Activated CD8-positive, alpha-beta T cell treated with anti-CD3 and anti-CD28 coated beads, Interleukin-2, amount 10 ng/mL, durations not matched to agents 7 days and 5 days (primary cell): ENCODE results near the gene VEGFA. TPM values are rescaled to one million over a fixed set of nuclear protein-coding genes. Genes with fewer than 3 reads are reported as not detected.

ENCODE experiments used
- ATAC-seq: fragments of 150-1000 bp; cut with Tn5 transposase; one replicate; pipeline ENCODE4 v1.10.0; 2021; ENCODE audit warnings: moderate library complexity
- CTCF ChIA-PET: fragments of 350-600 bp; sonication (Branson Sonifier 250); formaldehyde crosslinking; loops from one replicate; lab custom pipeline; 2021; ENCODE audit warnings: antibody characterized with exemption; lab: Charles Lee
- POLR2A ChIA-PET: fragments of 350-600 bp; sonication (Branson Sonifier 250); formaldehyde crosslinking; loops from one replicate; lab custom pipeline; 2021; ENCODE audit warnings: antibody characterized with exemption; lab: Charles Lee
- DNase-seq: peaks from one replicate; pipeline ENCODE4 v3.0.0-alpha.2; 2020
- H3K27ac Mint-ChIP-seq: one replicate; pipeline ENCODE4 v1.8.0; 2021; ENCODE audit warnings: mild to moderate bottlenecking, mixed read lengths
- H3K27me3 Mint-ChIP-seq: one replicate; pipeline ENCODE4 v1.8.0; 2021; ENCODE audit warnings: low read depth, mixed read lengths
- H3K36me3 Mint-ChIP-seq: one replicate; pipeline ENCODE4 v1.8.0; 2021; ENCODE audit warnings: low read depth, mixed read lengths
- H3K4me1 Mint-ChIP-seq: one replicate; pipeline ENCODE4 v1.8.0; 2021; ENCODE audit warnings: low read depth, mixed read lengths
- H3K4me3 Mint-ChIP-seq: one replicate; pipeline ENCODE4 v1.8.0; 2021; ENCODE audit warnings: mild to moderate bottlenecking, mixed read lengths
- H3K9me3 Mint-ChIP-seq: one replicate; pipeline ENCODE4 v1.8.0; 2022; ENCODE audit warnings: mixed read lengths; ENCODE audit not compliant: insufficient read depth
- total RNA-seq, 2 experiments: library from RNA; stranded (reverse); gene quantifications; one replicate each; pipeline ENCODE4 v1.2.3, GENCODE V29; 2021

VEGFA gene
- total RNA-seq, 2 experiments from 2014 or later, result 37.9 to 39.3 TPM

- Mint-ChIP-seq H3K27me3 (no peaks in the 10 kb centered on the region), H3K36me3 (no peaks in the 10 kb centered on the region), H3K9me3 (no peaks in the 10 kb centered on the region), H3K4me3 (no peak overlapping the region), H3K4me1 (peaks cover 1% of the 10 kb centered on the region), H3K27ac (no peak overlapping the region)
- POLR2A ChIA-PET, result no interaction called here
- CTCF ChIA-PET, result no interaction called here
- ATAC-seq (no peak), DNase-seq (no peak)
Measured at GRCh38 chr6:43791745-43792422, 21.9 kb downstream of the VEGFA start.

DNA sequence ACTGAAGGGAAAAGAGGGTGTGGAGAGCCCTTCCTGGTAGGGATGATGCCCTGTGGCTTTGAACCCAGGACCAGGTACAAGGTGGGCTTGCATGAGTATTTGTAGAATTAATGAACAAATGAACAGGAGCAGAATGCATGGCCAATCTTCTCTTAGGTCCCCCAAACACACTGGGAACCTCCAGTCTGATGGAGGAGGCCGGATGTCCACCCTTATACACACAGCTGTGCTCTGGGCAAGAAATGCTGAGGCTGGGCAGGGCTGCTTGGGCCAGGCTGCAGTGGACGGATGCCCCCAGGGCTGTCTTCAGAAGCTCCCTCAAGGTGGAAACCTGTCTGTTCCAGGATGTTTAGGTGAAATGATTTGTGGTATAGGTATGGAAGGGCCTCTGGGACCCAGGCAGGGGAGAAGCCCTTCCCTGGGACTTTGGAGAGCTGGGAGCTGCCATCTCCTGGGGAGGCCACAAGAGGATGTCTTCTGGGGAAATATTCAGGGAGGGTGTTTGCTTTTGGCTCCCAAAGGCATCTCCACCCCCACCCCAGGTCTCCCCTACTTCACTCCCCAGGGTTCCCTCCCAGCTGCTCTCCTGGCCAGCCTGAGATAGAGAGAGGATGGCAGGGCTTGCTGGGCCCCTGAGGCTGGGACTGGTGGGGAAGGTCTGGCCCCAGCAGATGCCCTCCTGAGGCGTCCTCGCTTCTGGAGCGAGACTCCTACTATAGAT, 23.3 kb downstream of the VEGFA start:
- Mint-ChIP-seq H3K9me3 (no peaks in the 10 kb centered on the region), H3K36me3 (no peaks in the 10 kb centered on the region), H3K4me3 (no peak overlapping the region), H3K27ac (no peak overlapping the region), H3K27me3 (no peaks in the 10 kb centered on the region), H3K4me1 (peaks cover 4% of the 10 kb centered on the region)
- ChIA-PET CTCF (interaction anchor here (0.9 kb wide), 1 partner anchor 281 kb away, joined by 3 read pairs; no protein-coding TSS in a partner anchor), POLR2A (no interaction called here)
- ATAC-seq (no peak), DNase-seq (no peak)

DNA sequence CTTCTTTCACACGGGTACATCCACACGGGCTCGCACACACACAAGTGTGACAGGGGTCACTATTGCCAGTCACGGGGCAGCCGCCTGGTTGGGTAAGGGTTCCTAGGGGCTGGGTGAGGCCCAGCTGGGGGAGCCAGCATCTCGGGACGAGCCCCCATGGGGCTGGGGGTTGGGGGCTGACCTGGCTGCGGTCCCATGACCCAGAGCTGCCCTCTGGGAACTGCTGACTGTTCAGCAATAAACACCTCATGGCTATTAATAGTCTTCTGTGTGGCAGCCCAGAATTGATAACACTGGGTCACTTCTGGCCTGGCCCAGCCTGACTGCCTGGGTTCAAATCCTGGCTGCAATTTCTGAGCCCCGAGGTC, 23.8 kb downstream of the VEGFA start:
- POLR2A ChIA-PET, result no interaction called here
- H3K36me3 Mint-ChIP-seq, result no peaks in the 10 kb centered on the region
- CTCF ChIA-PET, result interaction anchor here (0.8 to 0.9 kb wide), 2 partner anchors 20 to 281 kb away, joined by 3 to 5 read pairs; no protein-coding TSS in a partner anchor

DNA sequence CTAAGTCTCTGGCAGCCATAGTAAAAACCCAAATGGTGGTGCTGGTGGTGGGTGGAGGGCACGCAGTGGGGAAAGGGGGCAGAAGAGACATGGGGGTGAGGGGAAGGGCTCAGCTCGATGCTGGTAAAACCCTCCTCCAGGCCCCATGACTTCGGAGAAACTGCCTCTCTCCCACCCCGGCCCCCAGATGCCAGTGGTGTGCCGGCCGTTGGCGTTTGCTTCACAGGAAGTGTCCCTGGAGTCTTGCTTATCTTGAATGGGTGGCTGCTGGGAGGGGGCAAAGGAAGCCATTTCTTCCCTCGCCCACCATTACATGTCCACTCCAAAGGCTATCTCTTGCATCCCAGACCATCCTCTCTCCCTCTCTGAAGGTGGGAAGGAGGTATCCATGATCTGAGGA, 25.4 kb downstream of the VEGFA start:
- Mint-ChIP-seq H3K27ac (no peak overlapping the region), H3K4me3 (no peak overlapping the region), H3K27me3 (no peaks in the 10 kb centered on the region), H3K36me3 (no peaks in the 10 kb centered on the region), H3K4me1 (peaks cover 25% of the 10 kb centered on the region), H3K9me3 (no peaks in the 10 kb centered on the region)
- ATAC-seq (no peak), DNase-seq (no peak)
- CTCF ChIA-PET, result interaction anchor here (1.0 kb wide), 1 partner anchor 21 kb away, joined by 6 read pairs; no protein-coding TSS in a partner anchor
- POLR2A ChIA-PET, result no interaction called here

More for the DNA sequence above, 23.8 kb downstream of the VEGFA start:
- Mint-ChIP-seq H3K27me3 (no peaks in the 10 kb centered on the region), H3K4me3 (no peak overlapping the region), H3K27ac (no peak overlapping the region), H3K4me1 (peaks cover 9% of the 10 kb centered on the region), H3K9me3 (no peaks in the 10 kb centered on the region)
- DNase-seq (no peak), ATAC-seq (no peak)

- no peak overlapping the region for H3K27ac Mint-ChIP-seq
- no peak for ATAC-seq
- CTCF ChIA-PET, result interaction anchor here (0.7 to 1.0 kb wide), 2 partner anchors 22 to 283 kb away, joined by 3 to 6 read pairs; no protein-coding TSS in a partner anchor
- H3K4me1 Mint-ChIP-seq, result peaks cover 30% of the 10 kb centered on the region
- DNase-seq, result no peak
- no peaks in the 10 kb centered on the region for H3K9me3 Mint-ChIP-seq
- H3K27me3 Mint-ChIP-seq, result no peaks in the 10 kb centered on the region
- no peak overlapping the region for H3K4me3 Mint-ChIP-seq
- POLR2A ChIA-PET, result no interaction called here
- H3K36me3 Mint-ChIP-seq, result no peaks in the 10 kb centered on the region
Measured at GRCh38 chr6:43796168-43796567, 26.2 kb downstream of the VEGFA start.

- ChIA-PET CTCF (interaction anchor here (0.8 to 1.4 kb wide), 2 partner anchors 23 to 28 kb away, joined by 3 to 4 read pairs; no protein-coding TSS in a partner anchor), POLR2A (no interaction called here)
- Mint-ChIP-seq H3K27ac (peak overlapping the region; percentile 72), H3K9me3 (no peaks in the 10 kb centered on the region), H3K4me3 (no peak overlapping the region), H3K4me1 (peaks cover 30% of the 10 kb centered on the region), H3K36me3 (no peaks in the 10 kb centered on the region), H3K27me3 (no peaks in the 10 kb centered on the region)
- ATAC-seq (peak; percentile 21), DNase-seq (peak; percentile 33)
Measured at GRCh38 chr6:43796903-43797890, 27.2 kb downstream of the VEGFA start.

- no peaks in the 10 kb centered on the region for H3K9me3 Mint-ChIP-seq
- no peak for ATAC-seq
- H3K36me3 Mint-ChIP-seq, result no peaks in the 10 kb centered on the region
- no peak overlapping the region for H3K4me3 Mint-ChIP-seq
- peaks cover 30% of the 10 kb centered on the region for H3K4me1 Mint-ChIP-seq
- ChIA-PET CTCF (interaction anchor here (1.4 kb wide), 1 partner anchor 29 kb away, joined by 4 read pairs; no protein-coding TSS in a partner anchor), POLR2A (no interaction called here)
- DNase-seq, result no peak
- no peaks in the 10 kb centered on the region for H3K27me3 Mint-ChIP-seq
- H3K27ac Mint-ChIP-seq, result peak overlapping the region; percentile 85
Measured at GRCh38 chr6:43797919-43798318, 27.9 kb downstream of the VEGFA start.

DNA sequence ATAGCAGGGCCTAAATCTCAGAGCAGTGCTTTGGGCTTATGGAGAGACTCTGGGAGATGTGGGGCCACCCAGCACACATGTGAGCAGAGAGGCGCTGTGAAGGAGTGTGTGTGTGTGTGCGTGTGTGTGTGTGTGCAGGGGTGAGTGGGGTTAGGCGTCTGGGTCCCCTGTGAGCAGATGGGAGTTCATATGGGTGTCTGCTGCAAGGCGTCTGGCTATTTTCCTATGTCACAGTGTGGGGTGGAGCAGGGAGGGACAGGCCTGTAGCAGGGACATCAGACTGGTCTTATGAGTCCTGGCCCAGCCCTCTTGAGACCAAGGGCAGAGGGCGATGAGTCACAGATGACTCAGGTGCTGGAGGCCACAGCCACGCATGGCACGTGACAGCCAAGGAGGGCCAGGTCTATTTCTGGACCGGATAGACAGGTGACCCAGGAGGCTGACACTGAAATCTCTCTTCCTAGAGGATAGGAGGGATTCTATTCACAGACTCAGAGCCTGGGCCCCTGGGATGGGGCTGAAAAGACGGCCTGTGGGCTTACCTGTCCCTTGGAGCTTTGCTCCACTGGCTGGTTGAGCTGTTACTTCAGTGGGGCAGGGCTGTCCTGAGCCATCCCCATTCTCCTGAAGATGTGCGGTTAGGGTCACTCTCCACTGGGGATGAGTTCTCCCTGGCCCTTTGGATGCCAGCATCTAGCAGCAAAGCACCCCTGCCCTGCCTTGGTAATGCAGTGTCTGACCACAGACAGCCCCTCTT, 28.9 kb downstream of the VEGFA start:
- POLR2A ChIA-PET, result no interaction called here
- peak; percentile 32 for ATAC-seq

DNA sequence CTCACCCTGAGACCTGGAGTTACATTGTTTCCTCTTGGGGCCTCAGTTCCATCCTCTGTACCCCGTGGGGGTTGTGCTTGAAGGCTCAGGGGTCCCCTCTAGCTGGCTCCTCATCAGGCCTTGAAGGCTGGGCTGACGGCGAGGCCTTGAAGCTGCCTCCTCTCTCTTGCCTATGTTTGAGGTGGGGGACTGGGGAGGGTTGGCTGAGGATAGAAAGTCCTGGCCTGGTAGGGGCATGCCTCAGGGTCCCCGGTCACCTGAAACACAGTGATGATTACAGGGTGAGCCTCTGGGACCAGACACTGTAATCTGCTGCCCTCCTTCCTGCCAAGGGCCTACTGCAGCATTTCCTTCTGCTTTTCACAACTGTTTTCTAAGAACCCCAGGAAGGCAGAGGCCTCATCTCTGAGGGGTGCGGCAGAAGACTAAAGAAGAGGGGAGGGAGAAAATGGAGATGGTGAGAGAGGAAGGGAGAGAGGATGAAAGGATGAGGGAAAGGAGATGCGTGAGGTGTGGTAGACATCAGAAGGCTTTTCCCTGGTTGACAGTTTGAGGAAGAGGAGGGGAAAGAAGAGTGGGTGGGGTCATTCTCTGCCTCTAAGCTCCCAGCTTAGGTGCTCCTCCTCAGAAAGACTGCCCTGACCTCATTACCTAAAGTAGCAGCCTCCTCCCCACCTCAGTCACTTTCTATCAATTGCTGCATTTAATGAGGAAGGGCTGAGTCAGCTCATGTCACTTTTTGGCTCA, 29.7 kb downstream of the VEGFA start:
- ChIA-PET POLR2A (no interaction called here), CTCF (interaction anchor here (1.0 to 1.9 kb wide), 3 partner anchors 23 to 30 kb away, joined by 3 to 7 read pairs (median 4); partner anchors contain the start of gene VEGFA)
- Mint-ChIP-seq H3K36me3 (no peaks in the 10 kb centered on the region), H3K27me3 (no peaks in the 10 kb centered on the region), H3K27ac (peak overlapping the region; percentile 85), H3K9me3 (no peaks in the 10 kb centered on the region), H3K4me1 (peaks cover 37% of the 10 kb centered on the region), H3K4me3 (no peak overlapping the region)
- ATAC-seq (peak; percentile 59), DNase-seq (peak; percentile 52)

More for the DNA sequence above, 28.9 kb downstream of the VEGFA start:
- H3K9me3 Mint-ChIP-seq, result no peaks in the 10 kb centered on the region
- CTCF ChIA-PET, result interaction anchor here (1.0 to 1.9 kb wide), 3 partner anchors 22 to 29 kb away, joined by 3 to 7 read pairs (median 4); partner anchors contain the start of gene VEGFA
- H3K27me3 Mint-ChIP-seq, result no peaks in the 10 kb centered on the region
- no peak overlapping the region for H3K4me3 Mint-ChIP-seq
- no peaks in the 10 kb centered on the region for H3K36me3 Mint-ChIP-seq
- no peak for DNase-seq
- H3K27ac Mint-ChIP-seq, result peak overlapping the region; percentile 85
- peaks cover 33% of the 10 kb centered on the region for H3K4me1 Mint-ChIP-seq

DNA sequence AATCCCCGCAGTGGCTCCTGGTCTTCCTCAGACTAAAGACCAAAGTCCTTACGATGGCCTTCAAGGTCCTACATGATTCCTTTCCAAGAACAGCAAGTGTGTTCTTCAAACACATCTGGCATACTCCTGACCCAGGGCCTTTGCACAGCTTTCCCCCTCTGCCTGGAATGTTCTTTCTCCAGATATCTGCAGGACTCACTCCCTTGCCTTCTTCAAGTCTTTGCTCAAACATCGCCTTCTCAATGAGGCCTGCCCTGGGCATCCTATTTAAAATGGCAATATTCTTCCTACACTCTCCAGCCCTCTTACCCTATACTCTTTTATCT, 30.2 kb downstream of the VEGFA start:
- Mint-ChIP-seq H3K27ac (peak overlapping the region; percentile 85), H3K27me3 (no peaks in the 10 kb centered on the region), H3K9me3 (no peaks in the 10 kb centered on the region), H3K36me3 (no peaks in the 10 kb centered on the region), H3K4me3 (no peak overlapping the region), H3K4me1 (peaks cover 37% of the 10 kb centered on the region)
- POLR2A ChIA-PET, result no interaction called here
- ATAC-seq, result no peak
- DNase-seq, result no peak
- CTCF ChIA-PET, result interaction anchor here (1.9 kb wide), 1 partner anchor 26 kb away, joined by 7 read pairs; no protein-coding TSS in a partner anchor
